ENCODE measurements around the gene ZNF695. TPM values are rescaled to one million over a fixed set of nuclear protein-coding genes. Genes with fewer than 3 reads are reported as not detected.

ZNF695 gene
- total RNA-seq, 2 experiments from 2014 or later: 0.66 to 1.0 TPM

DNA sequence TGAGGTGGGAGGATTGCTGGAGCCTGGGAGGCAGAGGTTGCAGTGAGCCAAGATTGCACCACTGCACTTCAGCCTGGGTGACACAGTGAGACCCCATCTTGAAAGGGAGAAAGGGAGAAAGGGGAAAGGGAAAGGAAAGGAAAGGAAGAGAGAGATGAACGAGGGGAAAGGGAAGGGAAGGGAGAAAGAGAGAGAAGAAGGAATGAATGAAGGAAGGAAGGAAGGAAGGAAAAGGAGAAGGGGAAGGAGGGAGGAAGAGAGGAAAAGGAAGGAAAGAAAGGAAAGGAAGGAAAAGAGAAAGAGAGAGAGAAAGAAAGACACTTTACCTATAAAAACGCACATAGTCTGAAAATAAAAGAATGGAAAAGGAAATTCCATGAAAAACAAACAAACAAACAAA lies 18.0 kb downstream of the ZNF695 start:
- H3K4me3 Mint-ChIP-seq: no peak overlapping the region
- POLR2A ChIA-PET: no interaction called here
- CTCF ChIA-PET: no interaction called here
- no peak for ATAC-seq
- no peaks in the 10 kb centered on the region for H3K27me3 Mint-ChIP-seq (ENCODE audit: low read depth)
- no peak overlapping the region for H3K27ac Mint-ChIP-seq
- peaks cover 33% of the 10 kb centered on the region for H3K36me3 Mint-ChIP-seq (ENCODE audit: low read depth)
- no peaks in the 10 kb centered on the region for H3K4me1 Mint-ChIP-seq (ENCODE audit: low read depth)
- peaks cover 63% of the 10 kb centered on the region for H3K9me3 Mint-ChIP-seq (ENCODE audit: insufficient read depth)
- no peak for DNase-seq

DNA sequence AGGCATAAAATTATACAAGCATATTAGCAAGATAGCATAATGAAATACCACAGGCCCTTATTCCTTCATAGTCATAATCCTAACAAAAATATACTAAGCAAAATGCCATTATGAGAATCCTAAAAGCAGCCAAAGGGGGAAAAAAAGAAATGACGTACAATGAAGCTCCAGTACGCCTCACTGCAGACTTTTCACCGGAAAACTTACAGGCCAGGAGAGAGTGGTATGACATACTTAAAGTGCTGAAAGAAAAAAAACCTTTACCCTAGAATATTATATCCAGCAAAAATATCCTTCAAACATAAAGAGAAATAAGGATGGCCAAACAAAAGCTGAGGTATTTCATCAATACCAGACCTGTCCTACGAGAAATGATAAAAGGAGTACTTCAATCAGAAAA lies 19.5 kb downstream of the ZNF695 start:
- H3K9me3 Mint-ChIP-seq (ENCODE audit: insufficient read depth): peaks cover 66% of the 10 kb centered on the region
- H3K27me3 Mint-ChIP-seq (ENCODE audit: low read depth): no peaks in the 10 kb centered on the region
- no peaks in the 10 kb centered on the region for H3K4me1 Mint-ChIP-seq (ENCODE audit: low read depth)
- ATAC-seq: no peak
- DNase-seq: no peak
- H3K27ac Mint-ChIP-seq: no peak overlapping the region
- peaks cover 33% of the 10 kb centered on the region for H3K36me3 Mint-ChIP-seq (ENCODE audit: low read depth)
- ChIA-PET POLR2A (no interaction called here), CTCF (no interaction called here)
- H3K4me3 Mint-ChIP-seq: no peak overlapping the region

DNA sequence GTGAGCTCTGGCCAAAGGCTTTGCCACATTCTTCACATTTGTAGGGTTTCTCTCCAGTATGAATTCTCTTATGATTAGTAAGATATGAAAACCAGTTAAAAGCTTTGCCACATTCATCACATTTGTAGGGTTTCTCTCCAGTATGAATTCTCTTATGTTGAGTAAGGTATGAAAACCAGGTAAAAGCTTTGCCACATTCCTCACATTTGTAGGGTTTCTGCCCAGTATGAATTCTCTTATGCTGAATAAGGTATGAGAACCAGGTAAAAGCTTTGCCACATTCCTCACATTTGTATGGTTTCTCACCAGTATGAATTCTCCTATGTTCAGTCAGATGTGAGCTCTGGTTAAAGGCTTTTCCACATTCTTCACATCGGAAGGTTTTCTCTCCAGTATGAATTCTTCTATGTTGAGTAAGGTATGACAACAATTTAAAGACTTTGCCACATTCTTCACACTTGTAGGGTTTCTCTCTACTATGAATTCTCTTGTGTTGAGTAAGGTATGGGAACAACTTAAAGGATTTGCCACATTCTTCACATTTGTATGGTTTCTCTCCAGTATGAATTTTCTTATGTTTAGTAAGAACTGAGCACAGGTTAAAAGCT lies 20.7 kb downstream of the ZNF695 start:
- Mint-ChIP-seq H3K36me3 (ENCODE audit: low read depth) (peaks cover 33% of the 10 kb centered on the region), H3K9me3 (ENCODE audit: insufficient read depth) (peaks cover 58% of the 10 kb centered on the region), H3K4me1 (ENCODE audit: low read depth) (no peaks in the 10 kb centered on the region), H3K4me3 (no peak overlapping the region), H3K27me3 (ENCODE audit: low read depth) (no peaks in the 10 kb centered on the region), H3K27ac (no peak overlapping the region)
- ChIA-PET POLR2A (no interaction called here), CTCF (no interaction called here)
- ATAC-seq (no peak), DNase-seq (no peak)

DNA sequence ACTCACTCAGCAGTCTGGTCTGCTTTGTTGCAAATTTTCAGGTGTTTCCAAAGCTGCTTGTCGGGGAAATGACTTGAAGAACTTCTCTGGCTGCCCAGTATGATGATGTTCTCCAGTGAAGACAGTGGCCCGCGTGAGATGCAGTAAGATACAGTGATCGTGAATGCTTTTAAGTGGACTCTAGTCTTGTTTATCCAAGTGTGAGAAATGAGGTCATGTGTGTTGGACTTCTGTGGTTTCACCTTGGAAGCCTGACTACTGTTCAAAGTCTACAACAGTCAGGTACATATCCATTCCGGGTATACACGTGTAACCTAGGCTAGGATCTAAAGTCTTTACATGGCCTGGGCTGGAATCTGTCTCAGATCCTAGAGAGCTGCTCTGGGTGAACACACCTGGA lies 29.1 kb downstream of the ZNF695 start:
- no peak for ATAC-seq
- Mint-ChIP-seq H3K36me3 (ENCODE audit: low read depth) (no peaks in the 10 kb centered on the region), H3K27ac (no peak overlapping the region), H3K4me1 (ENCODE audit: low read depth) (no peaks in the 10 kb centered on the region), H3K27me3 (ENCODE audit: low read depth) (no peaks in the 10 kb centered on the region), H3K9me3 (ENCODE audit: insufficient read depth) (peaks cover 33% of the 10 kb centered on the region), H3K4me3 (no peak overlapping the region)
- no peak for DNase-seq
- POLR2A ChIA-PET: no interaction called here
- CTCF ChIA-PET: no interaction called here

DNA sequence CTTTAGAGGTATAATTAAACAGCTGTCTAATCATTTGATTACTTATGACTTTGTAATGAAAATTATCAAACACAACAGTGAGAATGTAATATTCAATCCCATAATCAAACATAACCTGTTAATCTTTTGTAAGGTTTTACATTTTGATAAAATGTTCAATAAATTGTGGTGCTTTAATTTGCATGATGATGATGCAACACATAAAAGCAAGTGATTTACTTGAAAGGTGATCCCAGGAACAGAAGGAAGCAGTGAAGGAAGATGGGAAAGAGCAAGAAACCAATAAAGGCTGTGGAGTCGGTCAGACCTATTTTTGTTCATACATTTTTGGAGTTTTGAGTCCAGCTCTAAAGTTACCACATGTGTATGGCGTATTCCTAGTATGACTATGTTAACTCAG lies 29.6 kb downstream of the ZNF695 start:
- H3K4me1 Mint-ChIP-seq (ENCODE audit: low read depth): no peaks in the 10 kb centered on the region

DNA sequence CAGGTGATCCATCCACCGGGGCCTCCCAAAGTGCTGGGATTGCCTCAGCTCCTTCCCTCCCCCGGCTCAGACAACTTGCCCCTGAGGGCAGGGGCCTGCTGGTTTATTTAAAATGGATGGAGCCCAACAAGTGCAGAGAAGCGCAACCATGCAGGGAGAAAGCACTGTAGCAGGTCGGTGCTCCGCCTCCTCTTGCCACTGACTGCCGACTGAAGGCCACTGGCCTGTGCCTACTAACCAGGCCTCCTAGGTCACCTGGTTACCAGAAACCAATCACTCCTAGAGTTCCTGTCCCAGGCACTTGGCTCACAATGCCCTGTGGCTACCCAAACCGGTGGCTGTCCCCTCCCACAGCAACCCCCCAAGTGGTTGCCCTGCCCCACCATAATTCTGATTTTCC lies 35.9 kb downstream of the ZNF695 start:
- H3K27ac Mint-ChIP-seq: no peak overlapping the region
- POLR2A ChIA-PET: no interaction called here
- H3K27me3 Mint-ChIP-seq (ENCODE audit: low read depth): no peaks in the 10 kb centered on the region
- no peak for DNase-seq
- no peak overlapping the region for H3K4me3 Mint-ChIP-seq
- peaks cover 16% of the 10 kb centered on the region for H3K9me3 Mint-ChIP-seq (ENCODE audit: insufficient read depth)
- no peak for ATAC-seq
- no peaks in the 10 kb centered on the region for H3K4me1 Mint-ChIP-seq (ENCODE audit: low read depth)
- CTCF ChIA-PET: interaction anchor here (1.0 to 1.2 kb wide), 2 partner anchors 146 to 206 kb away, joined by 3 read pairs; no protein-coding TSS in a partner anchor
- H3K36me3 Mint-ChIP-seq (ENCODE audit: low read depth): no peaks in the 10 kb centered on the region

More for the DNA sequence above, 29.6 kb downstream of the ZNF695 start:
- no peaks in the 10 kb centered on the region for H3K36me3 Mint-ChIP-seq (ENCODE audit: low read depth)
- ATAC-seq (no peak), DNase-seq (no peak)
- H3K9me3 Mint-ChIP-seq (ENCODE audit: insufficient read depth): peaks cover 33% of the 10 kb centered on the region
- CTCF ChIA-PET: no interaction called here
- no peak overlapping the region for H3K27ac Mint-ChIP-seq
- no peaks in the 10 kb centered on the region for H3K27me3 Mint-ChIP-seq (ENCODE audit: low read depth)
- POLR2A ChIA-PET: no interaction called here
- no peak overlapping the region for H3K4me3 Mint-ChIP-seq

DNA sequence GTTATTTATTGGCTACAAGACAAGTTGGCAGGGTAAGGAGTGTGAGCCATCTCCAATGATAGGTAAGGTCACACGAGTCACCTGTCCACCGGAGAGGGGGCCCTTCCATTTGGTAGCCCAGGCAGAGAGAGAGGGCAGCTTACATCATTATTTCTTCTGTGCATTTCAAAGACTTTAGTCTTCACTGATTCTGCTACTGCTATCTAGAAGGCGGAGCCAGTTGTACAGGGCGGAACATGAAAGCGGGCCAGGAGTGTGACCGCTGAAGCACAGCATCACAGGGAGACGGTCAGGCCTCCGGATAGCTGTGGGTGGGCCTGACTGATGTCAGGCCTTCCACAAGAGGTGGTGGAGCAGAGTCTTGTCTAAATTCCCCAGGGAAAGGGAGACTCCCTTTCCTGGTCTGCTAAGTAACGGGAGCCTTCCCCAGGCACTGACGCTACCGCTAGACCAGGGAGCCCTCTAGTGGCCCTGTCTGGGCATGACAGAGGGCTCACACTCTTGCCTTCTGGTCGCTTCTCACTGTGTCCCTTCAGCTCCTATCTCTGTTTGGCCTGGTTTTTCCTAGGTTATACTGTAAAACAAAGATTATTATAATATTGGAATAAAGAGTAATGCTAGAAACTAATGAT lies 36.7 kb downstream of the ZNF695 start:
- CTCF ChIA-PET: interaction anchor here (1.0 to 1.2 kb wide), 3 partner anchors 39 to 205 kb away, joined by 3 read pairs; partner anchors contain the start of gene AHCTF1
- no peak overlapping the region for H3K4me3 Mint-ChIP-seq
- H3K27ac Mint-ChIP-seq: no peak overlapping the region
- peak; percentile 46 for DNase-seq
- no peaks in the 10 kb centered on the region for H3K4me1 Mint-ChIP-seq (ENCODE audit: low read depth)
- ATAC-seq: no peak
- peaks cover 15% of the 10 kb centered on the region for H3K9me3 Mint-ChIP-seq (ENCODE audit: insufficient read depth)
- no peaks in the 10 kb centered on the region for H3K27me3 Mint-ChIP-seq (ENCODE audit: low read depth)
- peaks cover 2% of the 10 kb centered on the region for H3K36me3 Mint-ChIP-seq (ENCODE audit: low read depth)
- POLR2A ChIA-PET: no interaction called here

DNA sequence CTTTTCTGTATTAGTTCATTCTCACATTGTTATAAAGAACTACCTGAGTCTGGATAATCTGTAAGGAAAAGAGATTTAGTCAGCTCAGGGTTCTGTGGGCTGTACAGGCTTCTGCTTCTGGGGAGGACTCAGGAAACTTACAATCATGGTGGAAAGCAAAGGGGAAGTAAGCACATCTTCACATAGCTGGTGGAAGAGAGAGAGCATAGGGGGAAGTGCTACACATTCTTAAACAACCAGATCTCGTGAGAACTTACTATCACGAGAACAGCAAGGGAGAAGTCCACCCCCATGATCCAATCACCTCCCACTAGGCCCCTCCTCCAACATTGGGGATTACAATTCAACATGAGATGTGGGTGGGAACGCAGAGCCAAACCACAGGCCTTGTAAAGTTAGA lies 38.2 kb downstream of the ZNF695 start:
- Mint-ChIP-seq H3K4me1 (ENCODE audit: low read depth) (no peaks in the 10 kb centered on the region), H3K27me3 (ENCODE audit: low read depth) (no peaks in the 10 kb centered on the region), H3K27ac (no peak overlapping the region), H3K36me3 (ENCODE audit: low read depth) (peaks cover 5% of the 10 kb centered on the region), H3K4me3 (no peak overlapping the region), H3K9me3 (ENCODE audit: insufficient read depth) (peaks cover 9% of the 10 kb centered on the region)
- ChIA-PET CTCF (no interaction called here), POLR2A (no interaction called here)
- ATAC-seq: no peak
- no peak for DNase-seq

DNA sequence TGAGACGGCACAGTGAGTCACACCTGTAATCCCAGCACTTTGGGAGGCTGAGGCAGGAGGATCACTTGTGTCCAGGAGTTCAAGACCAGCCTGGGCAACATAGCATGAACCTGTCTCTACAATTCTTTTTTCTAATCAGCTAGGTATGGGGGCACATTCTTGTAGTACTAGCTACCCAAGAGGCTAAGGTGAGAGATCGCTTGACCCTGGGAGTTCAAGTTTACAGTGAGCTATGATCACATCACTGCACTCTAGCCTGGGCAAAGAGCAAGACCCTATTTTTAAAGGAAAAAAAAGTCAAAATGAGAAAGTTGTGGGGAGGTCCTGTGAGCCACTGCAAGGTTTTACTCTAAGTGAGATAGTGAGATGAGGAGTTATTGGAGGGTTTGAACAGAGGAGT lies 41.4 kb downstream of the ZNF695 start:
- ATAC-seq (no peak), DNase-seq (no peak)
- H3K4me1 Mint-ChIP-seq (ENCODE audit: low read depth): no peaks in the 10 kb centered on the region
- peaks cover 5% of the 10 kb centered on the region for H3K36me3 Mint-ChIP-seq (ENCODE audit: low read depth)
- peaks cover 13% of the 10 kb centered on the region for H3K9me3 Mint-ChIP-seq (ENCODE audit: insufficient read depth)
- POLR2A ChIA-PET: interaction anchor here (0.5 kb wide), 1 partner anchor 68 kb away, joined by 3 read pairs; no protein-coding TSS in a partner anchor
- no peak overlapping the region for H3K27ac Mint-ChIP-seq
- H3K4me3 Mint-ChIP-seq: no peak overlapping the region
- CTCF ChIA-PET: no interaction called here
- no peaks in the 10 kb centered on the region for H3K27me3 Mint-ChIP-seq (ENCODE audit: low read depth)

DNA sequence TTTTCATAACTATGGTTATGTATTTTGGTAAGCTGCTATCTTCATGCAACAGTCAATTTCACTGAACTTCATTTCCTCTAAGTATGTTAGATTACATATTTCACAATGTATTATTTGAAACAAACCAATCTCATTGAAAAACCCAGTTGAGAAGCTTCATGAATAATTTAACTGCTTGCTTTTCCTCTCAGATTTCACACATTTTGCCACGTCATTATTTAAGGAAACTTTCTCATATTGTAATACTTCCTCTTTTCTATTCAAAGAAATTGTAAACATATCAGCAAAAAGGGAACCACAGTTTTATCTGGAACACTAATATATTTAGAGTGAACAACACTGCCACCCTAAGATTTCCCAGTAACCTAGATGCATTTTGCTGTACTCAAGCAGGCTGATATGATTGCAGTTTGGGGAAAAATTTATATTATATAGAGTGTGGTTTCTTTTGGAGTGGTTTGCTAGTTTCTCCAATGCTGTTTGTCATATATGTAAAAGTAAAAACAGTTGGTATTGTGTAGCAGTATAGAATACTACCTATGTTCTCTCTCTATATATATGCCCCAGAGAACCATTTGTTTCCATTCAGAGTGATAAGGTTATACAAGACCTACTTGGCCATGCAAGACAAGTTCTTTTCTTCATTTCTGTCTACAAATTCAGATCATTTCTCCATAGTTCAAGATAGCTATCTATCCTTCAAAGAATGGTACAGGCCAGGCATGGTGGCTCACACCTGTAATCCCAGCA lies 47.7 kb downstream of the ZNF695 start:
- Mint-ChIP-seq H3K27ac (no peak overlapping the region), H3K27me3 (ENCODE audit: low read depth) (no peaks in the 10 kb centered on the region), H3K36me3 (ENCODE audit: low read depth) (no peaks in the 10 kb centered on the region), H3K9me3 (ENCODE audit: insufficient read depth) (peaks cover 4% of the 10 kb centered on the region), H3K4me3 (no peak overlapping the region), H3K4me1 (ENCODE audit: low read depth) (no peaks in the 10 kb centered on the region)
- ATAC-seq: no peak
- DNase-seq: no peak
- CTCF ChIA-PET: no interaction called here
- POLR2A ChIA-PET: interaction anchor here (1.5 kb wide), 1 partner anchor 29 kb away, joined by 6 read pairs; the partner anchor contains the start of gene AHCTF1

DNA sequence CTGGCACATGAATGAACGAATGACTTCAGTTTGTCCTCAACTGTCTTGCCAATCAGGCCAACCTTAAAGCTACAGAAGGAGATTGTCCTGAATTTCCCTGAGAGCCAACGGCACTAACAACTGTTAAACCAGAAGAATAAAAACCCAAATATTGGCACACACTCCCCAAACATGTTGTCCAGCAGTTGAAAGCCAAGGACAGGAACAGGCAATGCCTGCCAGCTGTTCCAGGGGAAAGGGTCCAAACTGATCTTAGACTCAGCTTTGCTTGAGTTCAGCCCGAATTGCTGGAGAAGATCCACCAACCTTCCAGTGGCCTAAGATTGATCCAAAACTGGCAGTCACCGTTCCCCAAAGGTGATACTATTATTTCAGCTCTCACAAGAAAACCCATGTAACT lies 53.7 kb downstream of the ZNF695 start:
- no peaks in the 10 kb centered on the region for H3K9me3 Mint-ChIP-seq (ENCODE audit: insufficient read depth)
- H3K4me1 Mint-ChIP-seq (ENCODE audit: low read depth): no peaks in the 10 kb centered on the region
- ATAC-seq (no peak), DNase-seq (no peak)
- no peaks in the 10 kb centered on the region for H3K27me3 Mint-ChIP-seq (ENCODE audit: low read depth)
- POLR2A ChIA-PET: no interaction called here
- no peaks in the 10 kb centered on the region for H3K36me3 Mint-ChIP-seq (ENCODE audit: low read depth)
- CTCF ChIA-PET: no interaction called here
- H3K27ac Mint-ChIP-seq: no peak overlapping the region
- no peak overlapping the region for H3K4me3 Mint-ChIP-seq

DNA sequence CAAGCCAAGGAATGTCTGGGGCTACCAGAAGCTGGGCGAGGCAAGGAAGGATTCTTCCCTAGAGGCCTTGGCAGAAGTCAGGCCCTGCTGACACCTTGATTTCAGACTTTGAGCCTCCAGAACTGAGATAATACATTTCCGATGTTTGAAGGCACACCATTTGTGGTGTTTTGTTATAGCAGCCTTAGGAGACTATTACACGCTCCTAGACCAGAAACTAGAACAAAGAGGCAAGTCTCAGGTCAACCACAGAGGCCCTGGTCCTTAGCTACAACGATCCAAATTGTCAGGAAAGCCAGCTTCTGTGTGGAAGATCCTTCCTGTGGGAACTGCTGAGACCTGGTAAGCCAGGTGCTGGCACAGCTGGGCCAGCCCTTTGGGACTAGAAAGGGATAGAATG lies 56.4 kb downstream of the ZNF695 start:
- H3K27me3 Mint-ChIP-seq (ENCODE audit: low read depth): no peaks in the 10 kb centered on the region
- H3K9me3 Mint-ChIP-seq (ENCODE audit: insufficient read depth): no peaks in the 10 kb centered on the region
- H3K36me3 Mint-ChIP-seq (ENCODE audit: low read depth): no peaks in the 10 kb centered on the region
- ATAC-seq (no peak), DNase-seq (no peak)
- H3K4me1 Mint-ChIP-seq (ENCODE audit: low read depth): no peaks in the 10 kb centered on the region
- CTCF ChIA-PET: no interaction called here
- H3K27ac Mint-ChIP-seq: no peak overlapping the region
- H3K4me3 Mint-ChIP-seq: no peak overlapping the region
- POLR2A ChIA-PET: no interaction called here

Data from activated CD8-positive, alpha-beta T cell treated with anti-CD3 and anti-CD28 coated beads, Interleukin-2, amount 10 ng/mL, durations not matched to agents 7 days and 5 days (primary cell).